Vagina (tissue), 2 donors: ENCODE results near the gene GSTK1.

Experiments used
- POLR2A ChIP-seq, 2 donors: fragments of 450-650 bp; IDR thresholded peaks; one replicate each; pipeline ENCODE4 v1.6.1; 2017; ENCODE audit warnings: antibody characterized with exemption in 2 of 2, mild to moderate bottlenecking in 2 of 2, moderate library complexity in 2 of 2
- POLR2AphosphoS5 ChIP-seq, 2 donors: sonication (generic); formaldehyde crosslinking; IDR thresholded peaks; one replicate each; pipeline ENCODE4 v1.9.0; 2017; ENCODE audit warnings: antibody characterized with exemption in 2 of 2, mild to moderate bottlenecking in 2 of 2, low read depth in 1 of 2; ENCODE audit not compliant: insufficient read depth in 1 of 2
- TF ChIP-seq, protein P1 (sequence below), 3 experiments: fragments of 450-650 bp in 2 of 3; fragments of 200-600 bp in 1 of 3; sonication (generic) in 1 of 3; IDR thresholded peaks; one replicate each; pipeline ENCODE4 v1.5.1; 2017 to 2019; ENCODE audit warnings: antibody characterized with exemption in 3 of 3, mild to moderate bottlenecking in 2 of 3, moderate library complexity in 2 of 3

DNA sequence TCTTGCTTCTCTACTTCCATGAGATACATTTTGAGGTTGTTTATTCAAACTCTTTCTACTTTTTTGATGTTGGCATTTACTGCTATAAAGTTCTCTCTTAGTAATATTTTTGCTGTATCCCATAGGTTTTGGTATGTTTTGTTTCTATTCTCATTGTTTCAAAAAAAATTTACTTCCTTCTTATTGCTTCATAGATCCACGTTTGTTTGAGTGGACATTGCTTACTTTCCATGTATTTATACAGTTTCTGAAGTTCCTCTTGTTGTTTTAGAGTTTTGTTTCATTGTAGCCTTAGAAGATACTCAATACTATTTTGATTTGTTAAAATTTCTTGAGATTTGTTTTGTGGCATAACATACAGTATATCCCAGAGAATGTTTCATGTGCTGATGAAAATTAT, 27.7 kb upstream of the GSTK1 start:
- TF ChIP-seq, protein P1, sequence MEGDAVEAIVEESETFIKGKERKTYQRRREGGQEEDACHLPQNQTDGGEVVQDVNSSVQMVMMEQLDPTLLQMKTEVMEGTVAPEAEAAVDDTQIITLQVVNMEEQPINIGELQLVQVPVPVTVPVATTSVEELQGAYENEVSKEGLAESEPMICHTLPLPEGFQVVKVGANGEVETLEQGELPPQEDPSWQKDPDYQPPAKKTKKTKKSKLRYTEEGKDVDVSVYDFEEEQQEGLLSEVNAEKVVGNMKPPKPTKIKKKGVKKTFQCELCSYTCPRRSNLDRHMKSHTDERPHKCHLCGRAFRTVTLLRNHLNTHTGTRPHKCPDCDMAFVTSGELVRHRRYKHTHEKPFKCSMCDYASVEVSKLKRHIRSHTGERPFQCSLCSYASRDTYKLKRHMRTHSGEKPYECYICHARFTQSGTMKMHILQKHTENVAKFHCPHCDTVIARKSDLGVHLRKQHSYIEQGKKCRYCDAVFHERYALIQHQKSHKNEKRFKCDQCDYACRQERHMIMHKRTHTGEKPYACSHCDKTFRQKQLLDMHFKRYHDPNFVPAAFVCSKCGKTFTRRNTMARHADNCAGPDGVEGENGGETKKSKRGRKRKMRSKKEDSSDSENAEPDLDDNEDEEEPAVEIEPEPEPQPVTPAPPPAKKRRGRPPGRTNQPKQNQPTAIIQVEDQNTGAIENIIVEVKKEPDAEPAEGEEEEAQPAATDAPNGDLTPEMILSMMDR (IDR thresholded peaks at IDR 0.05) = no peak
- no peak for TF ChIP-seq POLR2AphosphoS5 (IDR thresholded peaks at IDR 0.05; ENCODE audit: insufficient read depth in 1 of 2, low read depth in 1 of 2)
- TF ChIP-seq POLR2A (IDR thresholded peaks at IDR 0.05) = no peak
